NCI-H446 treated with DMSO at 0.1 percent for 48 hours (cell line): Measurements from ENCODE around the gene B3GALT5.
"Not testable (repeated sequence)": the region's sequence is repeated elsewhere in the genome, so short reads cannot be mapped to it uniquely, and the experiment has no call there.

ENCODE experiments used
- DNase-seq: peaks from one replicate; lab custom pipeline; 2025; lab: John Stamatoyannopoulos, UW

The B3GALT5 gene

GRCh38 chr21:39612233-39613040, at the start of gene B3GALT5:
B3GALT5 (plus strand) TSS chr21:39612940; CDS start chr21:39660560, 47,620 bp downstream.
- no peak for DNase-seq

- DNase-seq = no peak
Measured at GRCh38 chr21:39564200-39564599, 48.5 kb upstream of the B3GALT5 start.

DNA sequence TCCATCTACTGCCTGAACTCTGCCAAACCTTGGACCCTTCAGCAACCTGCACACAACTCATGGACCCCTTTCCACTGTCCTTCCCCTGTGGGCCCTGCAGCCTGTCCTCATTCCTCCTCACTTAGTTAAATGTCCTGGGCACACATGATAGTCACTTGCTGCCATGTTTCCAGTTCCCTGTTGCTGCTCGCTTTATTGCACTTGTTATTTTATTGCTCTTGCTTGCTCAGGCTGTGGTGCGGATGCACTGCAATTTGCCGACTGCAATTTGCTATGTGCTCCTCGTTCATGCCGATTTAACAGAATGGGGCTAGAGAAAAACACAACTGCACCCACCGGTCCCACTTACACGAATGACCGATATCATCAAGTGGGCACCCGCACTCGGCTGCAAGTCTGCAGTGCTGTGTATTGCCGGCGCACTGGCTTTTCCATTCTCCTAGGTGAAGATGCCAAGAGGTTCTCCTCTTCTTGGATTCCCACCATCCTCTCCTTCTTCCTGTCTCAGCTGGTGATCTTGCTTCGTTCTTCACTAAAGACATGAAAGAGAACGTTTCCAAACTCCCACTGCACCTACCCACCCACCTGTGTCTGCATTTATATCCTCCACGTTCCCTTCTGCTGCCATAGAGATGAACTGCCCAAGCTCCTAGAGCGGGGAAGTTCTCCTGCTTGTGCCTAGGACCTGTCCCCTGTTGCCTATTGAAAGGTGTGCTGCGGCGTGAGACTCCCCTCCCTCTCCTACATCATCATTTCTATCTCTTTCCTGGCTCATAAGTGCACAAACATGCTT, 45.4 kb upstream of the B3GALT5 start:
- DNase-seq = no peak

DNA sequence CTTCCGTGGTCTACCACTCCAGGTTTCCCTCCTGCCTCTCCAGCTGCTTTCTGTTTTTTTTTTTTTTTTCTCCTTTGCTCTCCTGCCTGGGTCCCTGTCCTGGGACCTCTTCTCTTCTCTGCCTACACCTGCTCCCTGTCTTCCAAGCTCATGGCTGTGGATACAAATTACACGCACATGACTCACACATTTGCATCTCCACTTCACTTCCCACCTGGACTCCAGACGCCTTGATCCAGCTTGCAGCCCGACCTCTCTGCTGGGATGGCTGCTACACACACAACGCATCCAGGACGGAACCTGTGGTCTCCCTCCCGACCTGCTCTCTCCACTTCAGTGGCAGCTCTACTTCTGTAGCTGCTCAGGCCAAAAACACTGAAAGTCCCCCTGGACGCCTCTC, 44.4 kb upstream of the B3GALT5 start:
- no peak for DNase-seq

DNA sequence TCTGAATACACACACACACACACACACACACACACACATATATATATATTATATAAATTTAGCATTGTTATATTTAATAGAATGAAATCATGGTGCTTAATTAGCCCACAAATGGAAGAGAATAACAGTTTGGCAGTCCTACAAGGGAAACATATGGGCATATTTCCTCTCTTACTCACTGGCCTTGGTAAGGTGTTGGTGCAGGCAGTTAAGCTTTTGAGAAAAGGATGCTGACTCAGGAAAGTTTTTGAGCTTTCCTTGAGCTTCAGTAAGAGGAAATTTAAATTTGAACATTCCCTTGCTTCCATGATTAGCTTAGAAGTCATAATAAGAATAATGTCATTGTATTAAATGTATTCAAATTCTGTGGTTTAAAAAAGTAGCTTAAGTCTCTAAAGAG, 37.0 kb upstream of the B3GALT5 start:
- no peak for DNase-seq

GRCh38 chr21:39576518-39577128, 36.1 kb upstream of the B3GALT5 start:
- DNase-seq = no peak

GRCh38 chr21:39579734-39580332, 32.9 kb upstream of the B3GALT5 start:
- no peak for DNase-seq

GRCh38 chr21:39580744-39581143, 32.0 kb upstream of the B3GALT5 start:
- no peak for DNase-seq

GRCh38 chr21:39581414-39581813, 31.3 kb upstream of the B3GALT5 start:
- no peak for DNase-seq

DNA sequence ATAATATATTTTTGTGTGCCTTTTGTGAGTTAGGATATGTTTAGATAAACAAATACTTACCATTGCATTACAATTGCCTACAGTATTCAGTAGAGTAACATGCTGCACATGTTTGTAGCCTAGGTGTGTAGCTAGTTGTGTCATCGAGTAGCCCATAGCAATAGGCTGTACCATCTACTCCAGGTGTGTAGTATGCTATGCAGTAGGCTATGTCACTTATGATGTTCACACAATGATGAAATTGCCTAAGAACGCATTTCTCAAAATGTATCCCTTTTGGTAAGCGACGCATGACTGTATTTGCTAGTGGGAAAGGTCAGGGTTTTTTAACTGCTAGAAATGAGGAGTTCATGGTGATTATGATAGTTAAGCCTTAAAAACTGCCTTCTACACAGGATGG, 30.0 kb upstream of the B3GALT5 start:
- no peak for DNase-seq

DNA sequence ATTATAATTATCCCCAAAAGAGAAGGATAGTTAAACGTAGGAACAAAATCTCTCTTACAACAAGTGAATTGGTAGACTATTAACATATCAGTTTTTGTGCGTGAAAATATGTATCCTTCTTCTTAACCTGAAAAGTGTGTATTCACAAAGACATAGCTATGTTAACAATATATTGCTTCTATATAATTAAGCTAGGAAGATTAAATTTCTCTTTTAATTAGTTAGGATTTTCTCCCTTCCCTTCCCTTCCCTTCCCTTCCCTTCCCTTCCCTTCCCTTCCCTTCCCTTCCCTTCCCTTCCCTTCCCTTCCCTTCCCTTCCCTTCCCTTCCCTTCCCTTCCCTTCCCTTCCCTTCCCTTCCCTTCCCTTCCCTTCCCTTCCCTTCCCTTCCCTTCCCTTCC, 29.2 kb upstream of the B3GALT5 start:
- DNase-seq = not testable (repeated sequence)

GRCh38 chr21:39587376-39587775, 25.4 kb upstream of the B3GALT5 start:
- DNase-seq = no peak

DNA sequence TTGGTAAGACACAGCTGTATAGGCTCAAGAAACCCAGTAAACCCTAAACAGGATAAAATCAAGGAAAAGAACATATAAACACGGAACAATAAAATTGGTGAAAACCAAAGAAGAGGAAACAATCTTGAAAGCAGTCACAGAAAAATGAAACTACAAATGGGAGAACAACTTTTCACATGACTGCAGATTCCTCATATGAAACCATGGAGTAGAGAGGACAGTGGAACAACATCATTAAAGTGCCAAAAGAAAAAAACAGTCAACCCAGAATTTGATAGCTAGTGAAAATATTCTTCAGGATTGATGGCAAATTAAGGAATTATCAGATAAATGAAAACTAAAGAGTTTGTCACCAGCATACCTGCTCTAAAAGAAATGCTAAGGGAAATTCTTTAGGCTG, 23.9 kb upstream of the B3GALT5 start:
- no peak for DNase-seq

DNA sequence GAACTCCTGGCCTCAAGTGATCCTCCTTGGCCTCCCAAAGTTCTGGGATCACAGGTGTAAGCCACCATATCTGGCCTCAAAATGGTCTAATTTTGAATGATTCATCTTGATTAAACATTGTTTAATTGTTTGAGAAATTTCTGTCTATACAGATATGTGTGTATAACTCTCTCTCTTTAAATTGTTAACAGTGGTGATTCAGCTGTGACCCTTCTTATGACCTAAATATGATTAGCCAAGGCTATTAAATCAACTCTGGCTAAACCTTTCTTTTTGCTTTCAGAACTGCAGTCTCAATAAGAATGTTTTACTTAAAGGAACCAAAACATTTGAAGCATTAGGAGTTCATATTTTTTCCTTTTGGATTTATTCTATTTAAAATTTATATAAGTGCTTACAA, 19.2 kb upstream of the B3GALT5 start:
- no peak for DNase-seq

GRCh38 chr21:39595465-39595864, 17.3 kb upstream of the B3GALT5 start:
- no peak for DNase-seq

DNA sequence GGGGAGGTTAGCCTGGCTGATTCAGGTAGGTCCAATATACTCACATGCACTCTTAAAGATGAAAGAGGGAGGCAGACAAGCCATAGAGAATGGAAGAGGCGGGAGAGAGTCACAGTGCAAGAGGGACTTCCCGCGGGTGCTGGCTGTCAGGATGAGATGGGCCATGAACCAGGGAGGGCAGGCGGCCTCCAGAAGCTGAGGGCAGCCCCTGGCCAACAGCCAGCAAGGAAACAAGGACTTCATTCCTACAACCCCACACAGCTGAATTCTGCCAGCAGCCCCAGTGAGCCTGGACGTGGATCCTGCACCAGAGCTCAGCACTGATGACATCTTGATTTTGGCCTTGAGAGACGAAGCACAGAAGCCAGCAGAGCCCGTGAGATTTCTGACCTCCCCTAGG, 15.1 kb upstream of the B3GALT5 start:
- DNase-seq = no peak

- DNase-seq = no peak
Measured at GRCh38 chr21:39599191-39599970, 13.4 kb upstream of the B3GALT5 start.

DNA sequence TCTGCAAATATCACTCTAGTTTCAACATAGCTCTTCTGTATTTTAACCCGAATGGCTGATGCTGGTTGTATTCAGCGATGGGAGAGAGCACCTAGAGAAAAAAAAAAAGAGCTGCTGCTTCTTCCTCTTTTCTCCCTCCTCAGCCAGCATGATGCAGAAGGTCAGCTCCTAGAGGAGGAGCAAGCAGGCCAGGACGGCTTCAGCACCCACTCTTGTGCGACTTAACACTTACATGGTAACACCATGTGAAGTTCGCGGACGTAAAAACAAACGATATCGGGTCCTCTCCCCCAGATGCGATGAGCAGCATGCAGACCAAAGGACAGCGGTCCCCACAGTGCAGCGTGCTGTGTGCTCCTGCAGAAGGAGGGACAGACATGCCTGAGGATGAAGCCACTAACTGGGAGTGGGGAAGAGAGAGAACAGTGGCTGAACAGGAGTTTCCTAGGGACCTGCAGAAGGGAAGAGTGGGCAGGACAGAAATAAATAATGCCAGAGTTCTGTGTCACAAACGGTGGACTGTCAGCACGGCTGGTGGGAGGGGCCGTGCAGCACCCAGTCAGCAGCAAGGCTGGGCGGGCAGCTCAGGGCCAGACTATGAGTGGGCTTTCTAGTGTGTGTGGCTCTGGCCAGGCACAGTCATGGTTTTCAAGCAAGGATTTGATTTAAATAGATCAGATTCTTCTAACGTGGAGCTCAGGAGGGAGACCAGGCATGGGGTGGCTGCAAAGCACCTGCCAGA, 11.4 kb upstream of the B3GALT5 start:
- no peak for DNase-seq

- no peak for DNase-seq
Measured at GRCh38 chr21:39602076-39602689, 10.6 kb upstream of the B3GALT5 start.

- no peak for DNase-seq
Measured at GRCh38 chr21:39602793-39603192, 9.9 kb upstream of the B3GALT5 start.

GRCh38 chr21:39604951-39605350, 7.8 kb upstream of the B3GALT5 start:
- DNase-seq = no peak
